H1 (cell line): Measurements from ENCODE around the gene UGT1A9. TPM values are rescaled to one million over a fixed set of nuclear protein-coding genes. Genes with fewer than 3 reads are reported as not detected.

Experiments used
- CTCF ChIA-PET: fragments of 300-600 bp; sonication (Branson Sonifier 250); formaldehyde crosslinking; loops from one replicate; lab custom pipeline; 2021; ENCODE audit not compliant: partially characterized antibody; lab: Charles Lee
- POLR2A ChIA-PET: fragments of 300-600 bp; sonication (Branson Sonifier 250); formaldehyde crosslinking; loops from one replicate; lab custom pipeline; 2021; ENCODE audit warnings: inconsistent platforms; ENCODE audit not compliant: partially characterized antibody; lab: Charles Lee
- DNase-seq, 2 experiments: peaks; one replicate each; pipeline versions ENCODE4 v3.0.0 to v3.0.0-alpha.2; 2010 to 2022; ENCODE audit warnings: low spot score in 2 of 2, low read depth in 1 of 2, mixed read lengths in 1 of 2
- FAIRE-seq: peaks from 2 replicates; lab custom pipeline; 2011; peaks lifted over from hg19 to GRCh38; lab: Jason Lieb, UNC
- H2AFZ ChIP-seq: 2 replicates; pipeline ENCODE4 v1.8.1; 2012; ENCODE audit warnings: low read length, inconsistent platforms
- H2AK5ac ChIP-seq: 2 replicates; pipeline ENCODE4 v1.6.1; 2013; ENCODE audit warnings: low read depth, low read length
- H2BK120ac ChIP-seq: replicated peaks from 2 replicates; pipeline ENCODE3; 2013; ENCODE audit warnings: low read depth, low read length, inconsistent platforms
- H2BK12ac ChIP-seq: 2 replicates; pipeline ENCODE4 v1.6.1; 2013; ENCODE audit warnings: low read depth, low read length
- H2BK15ac ChIP-seq: 2 replicates; pipeline ENCODE4 v1.6.1; 2013; ENCODE audit warnings: low read length
- H2BK20ac ChIP-seq: 2 replicates; pipeline ENCODE4 v1.6.1; 2013; ENCODE audit warnings: low read length
- H2BK5ac ChIP-seq: 2 replicates; pipeline ENCODE4 v1.6.1; 2013; ENCODE audit warnings: low read depth, low read length
- H3K14ac ChIP-seq: 2 replicates; pipeline ENCODE4 v1.6.1; 2013; ENCODE audit warnings: inconsistent platforms; ENCODE audit not compliant: insufficient read length
- H3K18ac ChIP-seq: 2 replicates; pipeline ENCODE4 v1.6.1; 2013; ENCODE audit warnings: low read length; ENCODE audit errors: extremely low read depth
- H3K23ac ChIP-seq: 2 replicates; pipeline ENCODE4 v1.6.1; 2013; ENCODE audit warnings: inconsistent platforms; ENCODE audit not compliant: insufficient read length
- H3K23me2 ChIP-seq: 2 replicates; pipeline ENCODE4 v1.6.1; 2013; ENCODE audit warnings: low read depth, low read length
- H3K27ac ChIP-seq: 2 replicates; pipeline ENCODE4 v1.6.1; 2011; ENCODE audit warnings: low read depth, low read length, inconsistent platforms
- H3K27me3 ChIP-seq, 4 experiments: replicated peaks in 1 of 4; 1 replicate in 1 of 4; 2 replicates in 3 of 4; pipeline versions ENCODE4 v1.6.1 to v1.8.1; 2011 to 2013; ENCODE audit warnings: low read length in 3 of 4, mild to moderate bottlenecking in 3 of 4, inconsistent platforms in 2 of 4, mixed read lengths in 2 of 4, moderate library complexity in 1 of 4; ENCODE audit not compliant: control insufficient read depth in 3 of 4, insufficient read depth in 3 of 4; ENCODE audit errors: extremely low read depth in 1 of 4
- H3K36me3 ChIP-seq, 4 experiments: 2 replicates each; pipeline versions ENCODE4 v1.6.1 to v1.8.1; 2011 to 2013; ENCODE audit warnings: mild to moderate bottlenecking in 4 of 4, low read length in 3 of 4, moderate library complexity in 2 of 4, control low read depth in 1 of 4, inconsistent platforms in 1 of 4; ENCODE audit not compliant: insufficient read depth in 4 of 4, control insufficient read depth in 2 of 4
- H3K4ac ChIP-seq: replicated peaks from 2 replicates; pipeline ENCODE3; 2013; ENCODE audit warnings: low read length, low read depth, mixed read lengths, inconsistent platforms; ENCODE audit not compliant: insufficient read length
- H3K4me1 ChIP-seq, 4 experiments: replicated peaks in 1 of 4; 1 replicate in 1 of 4; 2 replicates in 3 of 4; pipeline versions ENCODE4 v1.6.1 to v1.8.1; 2011 to 2013; ENCODE audit warnings: low read length in 3 of 4, inconsistent platforms in 2 of 4, mixed read lengths in 1 of 4; ENCODE audit not compliant: insufficient read depth in 4 of 4, control insufficient read depth in 3 of 4
- H3K4me2 ChIP-seq, 2 experiments: 2 replicates each; pipeline versions ENCODE4 v1.6.1 to v1.8.1; 2011 to 2013; ENCODE audit warnings: low read depth in 2 of 2, low read length in 2 of 2, control low read depth in 1 of 2, inconsistent platforms in 1 of 2, mild to moderate bottlenecking in 1 of 2; ENCODE audit not compliant: insufficient read depth in 1 of 2
- H3K4me3 ChIP-seq, 4 experiments: fragments of 200-600, 300-600 bp in 1 of 4; sonication (generic), shearing (Covaris generic), sonication (Bioruptor Twin) in 1 of 4; 2 replicates each; pipeline versions ENCODE4 v1.5.1 to v1.8.1; 2011 to 2016; ENCODE audit warnings: low read length in 4 of 4, low read depth in 3 of 4, control low read depth in 2 of 4, inconsistent platforms in 2 of 4, mild to moderate bottlenecking in 2 of 4, mixed read lengths in 1 of 4, moderate library complexity in 1 of 4; ENCODE audit not compliant: insufficient read depth in 2 of 4; ENCODE audit errors: extremely low read depth in 1 of 4
- H3K56ac ChIP-seq: replicated peaks from 2 replicates; pipeline ENCODE3; 2013; ENCODE audit warnings: low read depth, mild to moderate bottlenecking, mixed read lengths, low read length, inconsistent platforms; ENCODE audit not compliant: insufficient read length
- H3K79me1 ChIP-seq: 2 replicates; pipeline ENCODE4 v1.6.1; 2013; ENCODE audit warnings: low read depth, low read length, control low read depth
- H3K79me2 ChIP-seq, 2 experiments: 2 replicates each; pipeline versions ENCODE4 v1.6.1 to v1.8.1; 2012 to 2013; ENCODE audit warnings: low read length in 2 of 2, mild to moderate bottlenecking in 2 of 2, inconsistent platforms in 1 of 2; ENCODE audit not compliant: insufficient read depth in 2 of 2, control insufficient read depth in 1 of 2
- H3K9ac ChIP-seq, 4 experiments: replicated peaks in 1 of 4; 1 replicate in 1 of 4; 2 replicates in 3 of 4; pipeline versions ENCODE4 v1.6.1 to v1.8.1; 2011 to 2013; ENCODE audit warnings: low read depth in 3 of 4, low read length in 3 of 4, control low read depth in 2 of 4, mild to moderate bottlenecking in 2 of 4, moderate library complexity in 2 of 4, inconsistent platforms in 1 of 4; ENCODE audit errors: extremely low read depth in 1 of 4
- H3K9me3 ChIP-seq, 2 experiments: 2 replicates each; pipeline versions ENCODE4 v1.6.1 to v1.8.1; 2012 to 2013; ENCODE audit warnings: mild to moderate bottlenecking in 2 of 2, moderate library complexity in 2 of 2, control low read depth in 1 of 2, inconsistent platforms in 1 of 2, low read depth in 1 of 2, low read length in 1 of 2, mixed read lengths in 1 of 2; ENCODE audit not compliant: insufficient read depth in 2 of 2
- H4K20me1 ChIP-seq, 2 experiments: replicated peaks in 1 of 2; 2 replicates each; pipeline versions ENCODE3 to v1.8.1; 2011 to 2013; ENCODE audit warnings: inconsistent platforms in 2 of 2, low read length in 2 of 2, mild to moderate bottlenecking in 1 of 2; ENCODE audit not compliant: insufficient read depth in 2 of 2, control insufficient read depth in 1 of 2
- H4K5ac ChIP-seq: 2 replicates; pipeline ENCODE4 v1.6.1; 2013; ENCODE audit warnings: low read length, low read depth, mixed read lengths, inconsistent platforms; ENCODE audit not compliant: insufficient read length
- H4K8ac ChIP-seq: 2 replicates; pipeline ENCODE4 v1.8.0; 2013; ENCODE audit warnings: mild to moderate bottlenecking, moderate library complexity, low read length, inconsistent platforms; ENCODE audit not compliant: insufficient read depth; ENCODE audit errors: extremely low read depth
- H4K91ac ChIP-seq: replicated peaks from 2 replicates; pipeline ENCODE3; 2013; ENCODE audit warnings: low read length, mixed read lengths, inconsistent platforms; ENCODE audit not compliant: insufficient read length
- BCL11A ChIP-seq, 2 experiments: IDR thresholded peaks; one replicate each; pipeline ENCODE4 v1.6.1; 2011; ENCODE audit warnings: low read depth in 2 of 2, low read length in 2 of 2, mild to moderate bottlenecking in 2 of 2
- CHD1 ChIP-seq: IDR thresholded peaks from 2 replicates; pipeline ENCODE4 v1.6.1; 2012; ENCODE audit warnings: low read depth, low read length, improper control_type of control experiment
- CTCF ChIP-seq, 3 experiments: IDR thresholded peaks; 1 replicate in 2 of 3; 2 replicates in 1 of 3; pipeline versions ENCODE4 v1.5.1 to v1.6.1; 2011; ENCODE audit warnings: low read length in 3 of 3, mild to moderate bottlenecking in 3 of 3, inconsistent platforms in 2 of 3, low read depth in 1 of 3, moderate library complexity in 1 of 3; ENCODE audit not compliant: insufficient read depth in 1 of 3; ENCODE audit errors: control extremely low read depth in 1 of 3
- EZH2 ChIP-seq: fragments of 200-600 bp; sonication (generic); IDR thresholded peaks from 2 replicates; pipeline ENCODE4 v1.7.1; 2012; ENCODE audit warnings: low read depth, mild to moderate bottlenecking, moderate library complexity, low read length, inconsistent platforms; ENCODE audit not compliant: severe bottlenecking
- MAFK ChIP-seq: IDR thresholded peaks from 2 replicates; pipeline ENCODE4 v1.6.1; 2012; ENCODE audit warnings: low read depth, mild to moderate bottlenecking, improper control_type of control experiment, low read length
- POU5F1 ChIP-seq: IDR thresholded peaks from 2 replicates; pipeline ENCODE4 v1.6.1; 2011; ENCODE audit warnings: low read depth, mild to moderate bottlenecking, low read length, moderate library complexity
- RAD21 ChIP-seq, 2 experiments: IDR thresholded peaks in 1 of 2; conservative IDR thresholded peaks in 1 of 2; 2 replicates each; pipeline ENCODE4 v1.6.1; 2011; ENCODE audit warnings: low read depth in 2 of 2, low read length in 2 of 2, improper control_type of control experiment in 1 of 2, inconsistent platforms in 1 of 2, mild to moderate bottlenecking in 1 of 2, moderate library complexity in 1 of 2
- SP4 ChIP-seq: IDR thresholded peaks from 2 replicates; pipeline ENCODE4 v1.6.1; 2012; ENCODE audit warnings: low read length, inconsistent platforms
- SUZ12 ChIP-seq: fragments of 200-600 bp; sonication (generic); IDR thresholded peaks from 2 replicates; pipeline ENCODE4 v1.6.1; 2012; ENCODE audit warnings: mild to moderate bottlenecking, inconsistent platforms, low read length, moderate library complexity, mixed read lengths
- TAF7 ChIP-seq: optimal IDR thresholded peaks from 2 replicates; pipeline ENCODE3; 2011; ENCODE audit warnings: low read depth, mild to moderate bottlenecking, inconsistent platforms, low read length, moderate library complexity, borderline replicate concordance
- WGBS, 2 experiments: shearing (Covaris generic) in 1 of 2; methylation state at CpG; one replicate each; pipeline versions ENCODE4 v1.1.6 to v1.1.7; 2013 to 2015; ENCODE audit warnings: low lambda C conversion rate in 2 of 2, mixed read lengths in 2 of 2, inconsistent platforms in 1 of 2, low coverage in 1 of 2, missing lambda C conversion rate in 1 of 2; ENCODE audit not compliant: insufficient replicate concordance in 2 of 2, insufficient coverage in 1 of 2, insufficient read length in 1 of 2; ENCODE audit errors: extremely low coverage in 1 of 2, missing lambda C conversion rate in 1 of 2; 5-methylcytosine and 5-hydroxymethylcytosine counted together
- polyA plus RNA-seq, 7 experiments: library from polyadenylated mRNA; depleted of rRNA in 3 of 7; stranded (reverse) in 5 of 7; unstranded in 2 of 7; fragments of >200 nt in 5 of 7; fragments of 200-250 nt in 2 of 7; gene quantifications; 1 replicate in 5 of 7; 2 replicates in 1 of 7; 4 replicates in 1 of 7; pipeline versions ENCODE4 v1.2.1 to v1.2.3, GENCODE V29; 2011 to 2013; ENCODE audit warnings: missing spikeins in 2 of 7, mixed read lengths in 2 of 7
- total RNA-seq: library from RNA; stranded (reverse); fragmentation: NEBNext Ultra II Directional; extraction: Animal tissue kit (Norgen Biotek cat#: 25700); gene quantifications from 2 replicates; pipeline ENCODE4 v1.2.1, GENCODE V29; 2021

The UGT1A9 gene
- total and polyA plus RNA-seq, 2 of the 8 experiments (the other 6 are each of a cell fraction or from before 2014, with no cell fraction given) = not detected

DNA sequence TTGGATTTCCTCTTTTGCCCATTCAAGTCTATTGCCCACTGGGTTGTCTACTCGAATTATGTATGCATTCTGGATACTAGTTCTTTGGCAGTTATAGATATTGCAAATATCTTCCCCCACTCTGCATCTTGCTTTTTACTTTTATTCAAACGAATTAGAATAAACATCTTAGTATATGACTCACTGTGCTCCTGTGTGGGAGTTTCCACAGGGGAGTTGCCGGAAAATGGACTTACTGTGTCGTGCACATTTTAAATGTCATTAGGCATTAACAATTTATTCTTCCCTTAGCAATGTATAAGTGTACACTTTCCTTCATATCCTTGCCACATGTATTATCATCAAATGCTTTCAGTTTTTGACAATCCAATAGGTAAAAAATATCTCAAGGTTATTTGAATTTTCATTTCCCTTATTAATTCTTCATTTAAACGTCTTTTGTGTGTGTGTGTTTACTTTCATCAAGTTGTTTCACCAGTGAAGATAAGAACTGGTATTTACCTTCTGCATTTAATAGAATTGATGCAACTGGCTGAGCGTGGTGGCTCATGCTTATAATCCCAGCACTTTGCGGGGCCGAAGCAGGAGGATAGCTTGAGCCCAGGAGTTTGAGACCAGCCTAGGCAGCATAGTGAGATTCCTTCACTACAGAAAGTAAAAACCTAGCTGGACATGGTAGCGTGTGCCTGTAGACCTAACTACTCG, 36.4 kb downstream of the UGT1A9 start:
- Histone ChIP-seq H3K9me3 (no peaks in the 10 kb centered on the region), H4K91ac (no peak overlapping the region), H4K8ac (no peak overlapping the region), H2BK12ac (no peak overlapping the region), H2AK5ac (no peak overlapping the region), H3K4me2 (no peak overlapping the region), H2AFZ (no peak overlapping the region), H3K9ac (no peak overlapping the region), H3K23ac (no peak overlapping the region), H3K18ac (no peak overlapping the region), H3K79me1 (no peaks in the 10 kb centered on the region), H3K4me3 (no peak overlapping the region), H3K56ac (no peak overlapping the region), H3K14ac (no peak overlapping the region), H3K23me2 (no peaks in the 10 kb centered on the region), H3K27ac (no peak overlapping the region), H2BK15ac (no peak overlapping the region), H3K36me3 (no peaks in the 10 kb centered on the region), H2BK20ac (no peak overlapping the region), H2BK5ac (no peak overlapping the region), H3K79me2 (no peaks in the 10 kb centered on the region), H3K27me3 (peaks cover 0 to 1% (median 0%) of the 10 kb centered on the region in 4 experiments; a peak in 1 of 7 replicates), H3K4me1 (no peaks in the 10 kb centered on the region), H4K20me1 (no peaks in the 10 kb centered on the region), H2BK120ac (no peak overlapping the region), H3K4ac (no peak overlapping the region), H4K5ac (no peak overlapping the region)
- FAIRE-seq (no peak), DNase-seq (no peak)
- ChIA-PET POLR2A (interaction anchor here (0.7 kb wide), 1 partner anchor 780 kb away, joined by 3 read pairs; no protein-coding TSS in a partner anchor), CTCF (interaction anchor here (0.6 kb wide), 1 partner anchor 11 kb away, joined by 5 read pairs; no protein-coding TSS in a partner anchor)
- WGBS, 2 experiments = 93% methylated on average over 10 of the region's 10 CpGs; no CpG with 5 or more reads in 1 of the 2 experiments
- TF ChIP-seq SP4 = no peak
- TF ChIP-seq BCL11A (IDR thresholded peaks at IDR 0.05; ENCODE audit: low read depth in 2 of 2, low read length in 2 of 2) = no peak
- no peak for TF ChIP-seq SUZ12
- no peak for TF ChIP-seq TAF7
- TF ChIP-seq MAFK = no peak
- TF ChIP-seq POU5F1 = no peak
- TF ChIP-seq EZH2 = no peak
- no peak for TF ChIP-seq RAD21 (IDR thresholded peaks at IDR 0.05 in 1 of 2, conservative IDR thresholded peaks at IDR 0.05 in 1 of 2; ENCODE audit: low read depth in 2 of 2, low read length in 2 of 2)
- TF ChIP-seq CTCF (IDR thresholded peaks at IDR 0.05; ENCODE audit: control extremely low read depth in 1 of 3, insufficient read depth in 1 of 3, low read depth in 1 of 3, low read length in 3 of 3) = no peak
- no peak for TF ChIP-seq CHD1
